Neural progenitor cell (in vitro differentiated cells): ENCODE results near the gene ATAD2B.
"Not testable (repeated sequence)": the region's sequence is repeated elsewhere in the genome, so short reads cannot be mapped to it uniquely, and the experiment has no call there.

ENCODE experiments used
- EZH2 ChIP-seq: fragments of 200-600 bp; sonication (generic); IDR thresholded peaks from 2 replicates; pipeline ENCODE4 v1.6.1; 2017; ENCODE audit warnings: antibody characterized with exemption, mild to moderate bottlenecking, moderate library complexity
- EZH2phosphoT487 ChIP-seq: fragments of 200-600 bp; sonication (generic); IDR thresholded peaks from 2 replicates; pipeline ENCODE4 v1.6.1; 2017; ENCODE audit warnings: antibody characterized with exemption
- TF ChIP-seq, protein P1 (sequence below): fragments of 200-600 bp; sonication (generic); IDR thresholded peaks from 2 replicates; pipeline ENCODE4 v1.5.1; 2017; ENCODE audit warnings: antibody characterized with exemption, mild to moderate bottlenecking

DNA sequence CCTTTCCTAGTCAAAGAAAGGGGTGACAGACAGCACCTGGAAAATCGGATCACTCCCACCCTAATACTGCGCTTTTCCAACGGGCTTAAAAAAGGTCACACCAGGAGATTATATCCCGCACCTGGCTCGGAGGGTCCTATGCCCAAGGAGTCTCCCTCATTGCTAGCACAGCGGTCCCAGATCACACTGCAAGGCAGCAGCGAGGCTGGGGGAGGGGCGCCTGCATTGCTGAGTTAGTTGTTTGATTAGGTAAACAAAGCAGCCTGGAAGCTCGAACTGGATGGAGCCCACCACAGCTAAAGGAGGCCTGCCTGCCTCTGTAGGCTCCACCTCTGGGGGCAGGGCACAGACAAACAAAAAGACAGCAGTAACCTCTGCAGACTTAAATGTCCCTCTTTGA lies 190.1 kb downstream of the ATAD2B start:
- TF ChIP-seq, protein P1, sequence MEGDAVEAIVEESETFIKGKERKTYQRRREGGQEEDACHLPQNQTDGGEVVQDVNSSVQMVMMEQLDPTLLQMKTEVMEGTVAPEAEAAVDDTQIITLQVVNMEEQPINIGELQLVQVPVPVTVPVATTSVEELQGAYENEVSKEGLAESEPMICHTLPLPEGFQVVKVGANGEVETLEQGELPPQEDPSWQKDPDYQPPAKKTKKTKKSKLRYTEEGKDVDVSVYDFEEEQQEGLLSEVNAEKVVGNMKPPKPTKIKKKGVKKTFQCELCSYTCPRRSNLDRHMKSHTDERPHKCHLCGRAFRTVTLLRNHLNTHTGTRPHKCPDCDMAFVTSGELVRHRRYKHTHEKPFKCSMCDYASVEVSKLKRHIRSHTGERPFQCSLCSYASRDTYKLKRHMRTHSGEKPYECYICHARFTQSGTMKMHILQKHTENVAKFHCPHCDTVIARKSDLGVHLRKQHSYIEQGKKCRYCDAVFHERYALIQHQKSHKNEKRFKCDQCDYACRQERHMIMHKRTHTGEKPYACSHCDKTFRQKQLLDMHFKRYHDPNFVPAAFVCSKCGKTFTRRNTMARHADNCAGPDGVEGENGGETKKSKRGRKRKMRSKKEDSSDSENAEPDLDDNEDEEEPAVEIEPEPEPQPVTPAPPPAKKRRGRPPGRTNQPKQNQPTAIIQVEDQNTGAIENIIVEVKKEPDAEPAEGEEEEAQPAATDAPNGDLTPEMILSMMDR, result not testable (repeated sequence)
- not testable (repeated sequence) for TF ChIP-seq EZH2, EZH2phosphoT487
